K562 (cell line): ENCODE measurements around the gene KCNIP2. TPM values are rescaled to one million over a fixed set of nuclear protein-coding genes. Genes with fewer than 3 reads are reported as not detected.

Experiments
- ATAC-seq: fragments of 200-7000 bp; cut with Tn5 transposase; 3 replicates; pipeline ENCODE4 v1.9.1; 2020; ENCODE audit warnings: moderate library complexity
- BruUV-seq: library from RNA; stranded (reverse); fragments of 400-500 nt; replicated peaks from 2 replicates; lab custom pipeline; 2021; lab: Mats Ljungman, UMichigan
- CTCF ChIA-PET: fragments of 300-600 bp; formaldehyde crosslinking; extraction: SDS; loops from one replicate; lab custom pipeline; 2021; ENCODE audit warnings: low intra/inter-chr PET ratio; lab: Yijun Ruan, JAX
- POLR2A ChIA-PET: fragments of 300-600, 350-650 bp; sonication (Branson Sonifier 250); formaldehyde crosslinking; extraction: SDS; loops from one replicate; lab custom pipeline; 2021; ENCODE audit warnings: antibody characterized with exemption, inconsistent platforms; lab: Yijun Ruan, JAX
- DNase-seq, 4 experiments: peaks; one replicate each; pipeline versions ENCODE4 v3.0.0 to v3.0.0-alpha.2; 2011 to 2018; ENCODE audit warnings: low spot score in 3 of 4, mixed read lengths in 3 of 4; ENCODE audit errors: extremely low read depth in 1 of 4
- FAIRE-seq: peaks from 2 replicates; lab custom pipeline; 2011; peaks lifted over from hg19 to GRCh38; lab: Jason Lieb, UNC
- H2AFZ ChIP-seq: 2 replicates; pipeline ENCODE4 v1.6.0; 2011; ENCODE audit warnings: low read depth, low read length, control low read depth, inconsistent platforms
- H3K27ac ChIP-seq: fragments of 200-600 bp; 3 replicates; pipeline ENCODE4 v1.8.0; 2011; ENCODE audit warnings: low read depth, mild to moderate bottlenecking, control low read depth, inconsistent platforms, low read length, moderate library complexity, mixed read lengths; ENCODE audit errors: extremely low read depth
- H3K27me3 ChIP-seq, 2 experiments: fragments of 300-600 bp in 1 of 2; 2 replicates in 1 of 2; 3 replicates in 1 of 2; pipeline versions ENCODE4 v1.6.0 to v1.8.0; 2011; ENCODE audit warnings: inconsistent platforms in 2 of 2, low read length in 2 of 2, mild to moderate bottlenecking in 1 of 2, mixed read lengths in 1 of 2, moderate library complexity in 1 of 2; ENCODE audit not compliant: control insufficient read depth in 2 of 2, insufficient read depth in 2 of 2
- H3K36me3 ChIP-seq: fragments of 300-600 bp; 3 replicates; pipeline ENCODE4 v1.8.0; 2011; ENCODE audit warnings: mild to moderate bottlenecking, low read length, inconsistent platforms; ENCODE audit not compliant: control insufficient read depth, insufficient read depth
- H3K4me1 ChIP-seq, 2 experiments: fragments of 200-600 bp in 1 of 2; replicated peaks in 1 of 2; 2 replicates in 1 of 2; 3 replicates in 1 of 2; pipeline versions ENCODE4 v1.5.1 to v1.8.0; 2011; ENCODE audit warnings: inconsistent platforms in 2 of 2, low read length in 2 of 2, mild to moderate bottlenecking in 1 of 2, mixed read lengths in 1 of 2, moderate library complexity in 1 of 2; ENCODE audit not compliant: control insufficient read depth in 2 of 2, insufficient read depth in 2 of 2
- H3K4me2 ChIP-seq: 2 replicates; pipeline ENCODE4 v1.6.1; 2011; ENCODE audit warnings: low read length, control low read depth, inconsistent platforms, mixed read lengths; ENCODE audit not compliant: insufficient read depth
- H3K4me3 ChIP-seq: fragments of 200-600 bp; sonication (generic), shearing (Covaris generic); 2 replicates; pipeline ENCODE4 v1.5.1; 2016; ENCODE audit warnings: control low read depth, inconsistent platforms
- H3K79me2 ChIP-seq: fragments of 200-600 bp; 3 replicates; pipeline ENCODE4 v1.8.0; 2011; ENCODE audit warnings: low read length, inconsistent platforms; ENCODE audit not compliant: control insufficient read depth, insufficient read depth
- H3K9ac ChIP-seq, 2 experiments: 2 replicates each; pipeline versions ENCODE4 v1.6.0 to v1.6.1; 2011; ENCODE audit warnings: low read depth in 2 of 2, low read length in 2 of 2, control low read depth in 1 of 2, inconsistent platforms in 1 of 2, mild to moderate bottlenecking in 1 of 2, mixed read lengths in 1 of 2; ENCODE audit not compliant: insufficient read depth in 1 of 2
- H3K9me1 ChIP-seq: one replicate; pipeline ENCODE4 v1.6.0; 2011; ENCODE audit warnings: inconsistent platforms, mild to moderate bottlenecking, low read length, moderate library complexity; ENCODE audit not compliant: control insufficient read depth, insufficient read depth
- H3K9me3 ChIP-seq: replicated peaks from 2 replicates; pipeline ENCODE4 v1.5.1; 2011; ENCODE audit warnings: low read depth, low read length, inconsistent platforms; ENCODE audit not compliant: control insufficient read depth, insufficient read depth
- H4K20me1 ChIP-seq: replicated peaks from 2 replicates; pipeline ENCODE4 v1.6.1; 2011; ENCODE audit warnings: low read length, inconsistent platforms, mixed read lengths; ENCODE audit not compliant: control insufficient read depth, insufficient read depth
- MBD1 ChIP-seq: fragments of 250-450 bp; sonication (Bioruptor Pico); IDR thresholded peaks from 2 replicates; pipeline ENCODE4 v1.8.0; 2022; ENCODE audit warnings: inconsistent platforms
- MTA1 ChIP-seq: fragments of 450-650 bp; IDR thresholded peaks from 2 replicates; pipeline ENCODE4 v1.6.1; 2017; ENCODE audit warnings: borderline replicate concordance
- NR0B1 ChIP-seq: fragments of 450-650 bp; IDR thresholded peaks from one replicate; pipeline ENCODE4 v1.6.1; 2018; ENCODE audit warnings: mild to moderate bottlenecking, moderate library complexity; ENCODE audit not compliant: partially characterized antibody
- SFPQ ChIP-seq: fragments of 200-400 bp; formaldehyde crosslinking; IDR thresholded peaks from 2 replicates; pipeline ENCODE4 v1.6.1; 2017; ENCODE audit warnings: mild to moderate bottlenecking, low read depth, low read length, moderate library complexity
- SMAD1 ChIP-seq: fragments of 150-350 bp; IDR thresholded peaks from 2 replicates; pipeline ENCODE4 v1.6.1; 2014; ENCODE audit warnings: low read length, low read depth; ENCODE audit not compliant: partially characterized antibody
- SP1 ChIP-seq: sonication (generic); formaldehyde crosslinking; IDR thresholded peaks from 2 replicates; pipeline ENCODE4 v1.8.1; 2022; ENCODE audit warnings: mild to moderate bottlenecking, missing genetic modification reagents
- ZNF398 ChIP-seq: fragments of 250-450 bp; sonication (Bioruptor Pico); IDR thresholded peaks from 2 replicates; pipeline ENCODE4 v1.8.0; 2021; ENCODE audit warnings: moderate library complexity, mild to moderate bottlenecking, inconsistent platforms
- WGBS: fragments of 100-300 bp; shearing (Covaris generic); methylation state at CpG from one replicate; pipeline ENCODE4 v1.1.6; 2016; ENCODE audit warnings: low coverage, mixed read lengths; ENCODE audit not compliant: insufficient coverage; ENCODE audit errors: missing lambda C conversion rate; 5-methylcytosine and 5-hydroxymethylcytosine counted together
- in situ Hi-C: fragments of 300-500 bp; cut with MboI; formaldehyde crosslinking; loops from 4 replicates; pipeline ENCODE4 v1.15.0; 2018; ENCODE audit warnings: inconsistent platforms, mixed read lengths
- intact Hi-C: fragments of 100-400 bp; cut with micrococcal nuclease; formaldehyde crosslinking; loops from 2 replicates; pipeline ENCODE4 v1.14.2; 2022
- polyA plus RNA-seq, 8 experiments: library from polyadenylated mRNA; depleted of rRNA in 4 of 8; stranded (reverse) in 5 of 8; unstranded in 3 of 8; fragments of >200 nt; fragmentation: Nextera tagmentation in 2 of 8; fragmentation: Illumina TruSeq in 1 of 8; extraction: Ambion mirVana in 2 of 8; extraction: Trizol in 1 of 8; gene quantifications; 2 replicates each; pipeline versions ENCODE4 v1.2.1 to v1.2.3, GENCODE V29; 2011 to 2014; ENCODE audit warnings: inconsistent platforms in 1 of 8, missing spikeins in 1 of 8
- total RNA-seq, 7 experiments: library from RNA; depleted of rRNA in 6 of 7; stranded (reverse); fragments of >200 nt in 6 of 7; fragmentation: Illumina TruSeq in 2 of 7; extraction: Trizol in 2 of 7; gene quantifications; 2 replicates each; pipeline versions ENCODE4 v1.2.1 to v1.2.3, GENCODE V29; 2011 to 2021; ENCODE audit warnings: low replicate concordance in 1 of 7

Gene KCNIP2
- total and polyA plus RNA-seq, 9 of the 15 experiments (the other 6 are each of a cell fraction or from before 2014, with no cell fraction given): 2.5 to 7.6 (median 4.1) TPM

GRCh38 chr10:101850749-101851148 lies 7.1 kb upstream of the KCNIP2 start (continued):
- TF ChIP-seq SFPQ: no peak
- no peak for TF ChIP-seq NR0B1

GRCh38 chr10:101848894-101849351 lies 5.3 kb upstream of the KCNIP2 start:
- ChIA-PET POLR2A (no interaction called here), CTCF (no interaction called here)
- no peaks in the 10 kb centered on the region for H3K36me3 ChIP-seq
- no peaks in the 10 kb centered on the region for H3K4me1 ChIP-seq
- in situ Hi-C loops: loop anchor here (25.0 kb wide), 4 partner anchors 513 to 763 kb away; partner anchors contain the start of genes ACTR1A, CUEDC2 and SUFU
- no peak for TF ChIP-seq SMAD1
- no peak for TF ChIP-seq SP1 (CRISPR knock-in tag)
- no peak for TF ChIP-seq MTA1
- no peak for TF ChIP-seq ZNF398 (CRISPR knock-in tag)
- TF ChIP-seq MBD1 (CRISPR knock-in tag): no peak
- no peak overlapping the region for H3K9ac ChIP-seq
- no peak overlapping the region for H3K27ac ChIP-seq
- FAIRE-seq (no peak), DNase-seq (no peak), ATAC-seq (no peak)
- H3K79me2 ChIP-seq: no peaks in the 10 kb centered on the region
- WGBS: no CpG with 5 or more reads among the region's 3 CpGs
- no peaks in the 10 kb centered on the region for H3K9me1 ChIP-seq
- no peak overlapping the region for H3K4me2 ChIP-seq
- no peak overlapping the region for H2AFZ ChIP-seq
- H4K20me1 ChIP-seq: no peaks in the 10 kb centered on the region
- no peaks in the 10 kb centered on the region for H3K27me3 ChIP-seq
- no peak overlapping the region for H3K4me3 ChIP-seq
- no TSS peak for BruUV-seq
- intact Hi-C loops: loop anchor here (10.0 kb wide), 1 partner anchor 266 kb away; no protein-coding TSS in a partner anchor
- H3K9me3 ChIP-seq: no peaks in the 10 kb centered on the region
